Type B pancreatic cell (in vitro differentiated cells): ENCODE data around the gene CDK18. TPM values are rescaled to one million over a fixed set of nuclear protein-coding genes. Genes with fewer than 3 reads are reported as not detected.

Experiments
- DNase-seq: peaks from one replicate; pipeline ENCODE4 v3.0.0; 2021; ENCODE audit warnings: mixed read lengths; ENCODE audit not compliant: unreplicated experiment; ENCODE audit errors: extremely low spot score
- H3K27ac Mint-ChIP-seq: 2 replicates; pipeline ENCODE4 v1.8.0; 2021; ENCODE audit warnings: mild to moderate bottlenecking, mixed read lengths
- H3K27me3 Mint-ChIP-seq: 2 replicates; pipeline ENCODE4 v1.8.0; 2021; ENCODE audit warnings: mixed read lengths
- H3K36me3 Mint-ChIP-seq: 2 replicates; pipeline ENCODE4 v1.8.0; 2021; ENCODE audit warnings: mixed read lengths
- H3K4me1 Mint-ChIP-seq: one replicate; pipeline ENCODE4 v1.8.0; 2021; ENCODE audit warnings: mixed read lengths; ENCODE audit not compliant: unreplicated experiment
- H3K4me3 Mint-ChIP-seq: 2 replicates; pipeline ENCODE4 v1.8.0; 2021; ENCODE audit warnings: mild to moderate bottlenecking, mixed read lengths
- H3K9me3 Mint-ChIP-seq: 2 replicates; pipeline ENCODE4 v1.8.0; 2021; ENCODE audit warnings: mixed read lengths
- total RNA-seq: library from RNA; stranded (reverse); gene quantifications from 2 replicates; pipeline ENCODE4 v1.2.1, GENCODE V29; 2021; ENCODE audit warnings: low replicate concordance
- TF ChIP-seq, protein P1 (sequence below): fragments of 200-600 bp; sonication (generic); conservative IDR thresholded peaks from 2 replicates; pipeline ENCODE4 v1.5.0; 2021; ENCODE audit warnings: antibody characterized with exemption, mild to moderate bottlenecking

CDK18 gene
- total RNA-seq, 1 donor from 2014 or later: 19.3 TPM

DNA sequence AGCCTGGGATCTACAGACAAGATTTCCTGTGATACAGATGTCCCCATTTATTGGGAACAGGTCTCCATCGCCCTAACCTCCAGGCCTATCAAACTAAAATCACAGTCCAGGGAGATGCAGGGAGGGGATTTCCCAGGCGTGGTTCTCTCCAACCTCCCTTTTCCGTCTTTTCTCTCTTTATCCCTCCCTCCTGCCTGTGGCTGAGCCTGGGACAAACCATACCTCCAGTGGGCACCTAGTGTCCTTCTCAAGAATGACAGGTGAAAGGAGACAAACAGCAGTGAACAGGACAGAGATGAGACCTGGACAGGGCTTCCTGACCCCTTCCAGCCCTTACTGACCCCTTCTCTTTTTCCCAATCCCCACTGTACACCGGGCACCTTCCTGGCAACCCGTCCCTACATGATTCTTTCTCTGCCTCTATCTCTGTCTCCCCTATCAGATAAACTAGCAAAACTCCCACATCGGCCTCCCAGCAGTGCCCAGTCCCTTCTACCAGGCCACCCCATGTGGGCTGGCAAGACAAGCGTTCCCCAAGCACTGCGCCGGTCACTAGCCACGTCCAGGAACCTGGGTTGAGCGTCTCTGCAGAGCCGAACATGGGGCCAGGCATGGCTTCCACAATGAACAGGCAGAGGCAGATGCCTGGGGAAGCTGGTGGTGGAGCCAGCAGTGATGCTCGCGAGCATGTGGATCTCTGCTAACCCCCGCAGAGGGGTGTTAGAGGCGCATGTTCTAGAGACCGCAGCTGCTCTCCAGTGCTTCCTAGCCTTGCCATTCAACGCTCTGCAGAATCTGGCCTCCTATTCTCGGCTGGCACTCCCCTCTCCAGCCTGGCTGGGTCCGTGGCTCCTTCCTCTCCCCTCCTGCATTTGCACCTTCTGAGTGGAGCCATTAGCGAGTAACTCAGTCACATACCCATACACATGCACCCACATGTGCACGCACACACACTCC, 72.6 kb downstream of the CDK18 start:
- no peaks in the 10 kb centered on the region for H3K9me3 Mint-ChIP-seq
- H3K4me1 Mint-ChIP-seq: peaks cover 7% of the 10 kb centered on the region
- TF ChIP-seq, protein P1, sequence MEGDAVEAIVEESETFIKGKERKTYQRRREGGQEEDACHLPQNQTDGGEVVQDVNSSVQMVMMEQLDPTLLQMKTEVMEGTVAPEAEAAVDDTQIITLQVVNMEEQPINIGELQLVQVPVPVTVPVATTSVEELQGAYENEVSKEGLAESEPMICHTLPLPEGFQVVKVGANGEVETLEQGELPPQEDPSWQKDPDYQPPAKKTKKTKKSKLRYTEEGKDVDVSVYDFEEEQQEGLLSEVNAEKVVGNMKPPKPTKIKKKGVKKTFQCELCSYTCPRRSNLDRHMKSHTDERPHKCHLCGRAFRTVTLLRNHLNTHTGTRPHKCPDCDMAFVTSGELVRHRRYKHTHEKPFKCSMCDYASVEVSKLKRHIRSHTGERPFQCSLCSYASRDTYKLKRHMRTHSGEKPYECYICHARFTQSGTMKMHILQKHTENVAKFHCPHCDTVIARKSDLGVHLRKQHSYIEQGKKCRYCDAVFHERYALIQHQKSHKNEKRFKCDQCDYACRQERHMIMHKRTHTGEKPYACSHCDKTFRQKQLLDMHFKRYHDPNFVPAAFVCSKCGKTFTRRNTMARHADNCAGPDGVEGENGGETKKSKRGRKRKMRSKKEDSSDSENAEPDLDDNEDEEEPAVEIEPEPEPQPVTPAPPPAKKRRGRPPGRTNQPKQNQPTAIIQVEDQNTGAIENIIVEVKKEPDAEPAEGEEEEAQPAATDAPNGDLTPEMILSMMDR: no peak
- no peaks in the 10 kb centered on the region for H3K36me3 Mint-ChIP-seq
- no peak overlapping the region for H3K4me3 Mint-ChIP-seq
- DNase-seq: no peak
- no peak overlapping the region for H3K27ac Mint-ChIP-seq
- peaks cover 48% of the 10 kb centered on the region for H3K27me3 Mint-ChIP-seq

DNA sequence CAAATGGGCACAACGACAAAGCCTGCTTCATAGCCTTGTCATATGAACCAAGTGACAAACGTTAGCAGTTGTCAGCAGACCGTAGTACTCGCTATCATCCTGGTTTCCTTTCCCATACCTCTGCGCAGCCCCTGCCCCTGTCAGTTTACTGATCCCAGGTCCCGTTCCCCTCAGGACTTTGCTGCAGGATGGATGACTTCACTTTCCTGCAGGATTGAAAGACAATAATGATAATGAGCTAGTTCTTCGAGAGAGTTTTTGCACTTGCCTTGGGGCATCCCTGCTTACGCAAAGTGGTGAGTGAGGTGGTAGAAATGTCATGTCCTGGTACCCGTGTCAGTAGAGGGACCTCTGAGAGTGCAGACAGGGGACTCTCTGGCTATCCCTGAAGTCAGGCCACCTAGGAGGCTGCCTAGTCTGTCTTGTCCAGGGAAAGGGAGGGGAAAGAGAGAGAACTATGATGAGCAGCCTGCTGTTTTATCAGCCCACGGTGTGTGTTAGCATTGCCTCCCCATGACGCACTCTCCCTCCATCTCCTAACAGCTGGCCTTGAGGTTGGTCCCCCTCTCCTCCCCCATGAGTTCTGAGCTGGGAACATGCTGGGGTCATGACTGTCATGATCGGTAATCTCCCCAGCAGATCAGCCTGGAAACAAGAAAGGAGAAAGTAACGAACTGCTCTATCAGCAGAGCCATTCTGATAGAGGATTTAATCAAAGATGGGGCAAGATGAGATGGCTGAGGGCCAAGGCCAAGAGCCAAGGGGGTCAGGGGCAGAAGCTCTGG, 73.6 kb downstream of the CDK18 start:
- no peaks in the 10 kb centered on the region for H3K36me3 Mint-ChIP-seq
- peaks cover 17% of the 10 kb centered on the region for H3K4me1 Mint-ChIP-seq
- TF ChIP-seq, protein P1: no peak
- H3K27me3 Mint-ChIP-seq: peaks cover 38% of the 10 kb centered on the region
- H3K4me3 Mint-ChIP-seq: peak overlapping the region; percentile 16
- no peak for DNase-seq
- H3K9me3 Mint-ChIP-seq: no peaks in the 10 kb centered on the region
- peak overlapping the region; percentile 29 for H3K27ac Mint-ChIP-seq

DNA sequence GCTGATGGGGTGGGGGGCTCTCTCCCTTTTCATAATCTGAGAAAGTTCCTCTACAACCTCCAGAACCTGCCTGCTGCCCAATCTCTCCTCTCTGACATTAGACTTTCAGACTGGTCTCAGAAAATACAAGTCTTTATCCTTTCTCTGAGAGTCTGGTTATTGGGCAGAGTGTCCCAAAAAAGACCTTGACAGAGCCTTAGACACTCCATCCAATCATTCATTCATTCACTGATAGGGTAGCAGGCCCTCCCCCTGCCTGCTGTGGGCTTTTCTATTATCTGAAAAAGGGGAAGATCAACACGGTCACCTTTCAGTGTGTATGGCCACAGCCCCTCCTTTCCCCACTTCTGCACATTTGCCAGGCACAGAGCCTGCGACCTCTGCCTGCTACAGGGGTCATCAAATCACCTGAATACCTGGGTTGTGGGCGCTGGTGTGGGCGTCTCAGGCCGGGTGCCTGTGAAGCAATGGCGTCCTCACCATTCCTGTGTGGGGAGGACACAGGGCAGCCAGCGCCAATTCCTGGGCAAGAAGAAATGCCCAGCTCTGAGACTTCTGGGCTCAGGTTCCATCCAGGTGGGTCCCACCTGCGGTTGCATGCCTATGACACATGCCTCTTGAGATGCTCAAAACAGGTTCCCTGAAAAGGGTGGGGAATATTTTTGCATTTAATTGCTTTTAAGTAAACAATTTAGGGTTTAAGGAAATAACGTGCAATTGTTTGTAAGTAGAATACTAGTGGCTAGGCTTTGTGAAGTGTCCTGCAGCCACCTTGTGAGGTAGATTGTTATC, 74.5 kb downstream of the CDK18 start:
- H3K36me3 Mint-ChIP-seq: no peaks in the 10 kb centered on the region
- H3K9me3 Mint-ChIP-seq: no peaks in the 10 kb centered on the region
- no peak for DNase-seq
- peaks cover 17% of the 10 kb centered on the region for H3K4me1 Mint-ChIP-seq
- H3K27ac Mint-ChIP-seq: no peak overlapping the region
- no peak overlapping the region for H3K4me3 Mint-ChIP-seq
- peaks cover 38% of the 10 kb centered on the region for H3K27me3 Mint-ChIP-seq
- TF ChIP-seq, protein P1: no peak

DNA sequence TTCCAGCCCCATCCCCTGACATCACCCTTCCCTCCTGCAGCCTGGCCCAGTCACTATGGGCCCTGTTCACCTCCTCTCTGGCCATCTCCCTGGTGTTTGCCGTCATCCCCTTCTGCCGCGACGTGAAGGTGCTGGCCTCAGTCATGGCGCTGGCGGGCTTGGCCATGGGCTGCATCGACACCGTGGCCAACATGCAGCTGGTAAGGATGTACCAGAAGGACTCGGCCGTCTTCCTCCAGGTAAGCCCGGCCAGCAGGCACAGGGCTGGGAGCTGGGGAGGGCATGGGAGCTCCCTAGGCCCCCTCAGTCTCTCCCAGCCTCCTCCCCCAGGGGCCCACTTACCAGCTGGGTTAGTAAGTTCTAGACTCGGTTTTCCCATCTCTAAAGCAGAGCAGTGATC, 75.2 kb downstream of the CDK18 start:
- Mint-ChIP-seq H3K4me3 (no peak overlapping the region), H3K9me3 (no peaks in the 10 kb centered on the region), H3K36me3 (no peaks in the 10 kb centered on the region), H3K4me1 (peaks cover 17% of the 10 kb centered on the region), H3K27me3 (peaks cover 34% of the 10 kb centered on the region), H3K27ac (no peak overlapping the region)
- DNase-seq: no peak
- TF ChIP-seq, protein P1: no peak
